ENCODE results near the gene SLC23A1.

DNA sequence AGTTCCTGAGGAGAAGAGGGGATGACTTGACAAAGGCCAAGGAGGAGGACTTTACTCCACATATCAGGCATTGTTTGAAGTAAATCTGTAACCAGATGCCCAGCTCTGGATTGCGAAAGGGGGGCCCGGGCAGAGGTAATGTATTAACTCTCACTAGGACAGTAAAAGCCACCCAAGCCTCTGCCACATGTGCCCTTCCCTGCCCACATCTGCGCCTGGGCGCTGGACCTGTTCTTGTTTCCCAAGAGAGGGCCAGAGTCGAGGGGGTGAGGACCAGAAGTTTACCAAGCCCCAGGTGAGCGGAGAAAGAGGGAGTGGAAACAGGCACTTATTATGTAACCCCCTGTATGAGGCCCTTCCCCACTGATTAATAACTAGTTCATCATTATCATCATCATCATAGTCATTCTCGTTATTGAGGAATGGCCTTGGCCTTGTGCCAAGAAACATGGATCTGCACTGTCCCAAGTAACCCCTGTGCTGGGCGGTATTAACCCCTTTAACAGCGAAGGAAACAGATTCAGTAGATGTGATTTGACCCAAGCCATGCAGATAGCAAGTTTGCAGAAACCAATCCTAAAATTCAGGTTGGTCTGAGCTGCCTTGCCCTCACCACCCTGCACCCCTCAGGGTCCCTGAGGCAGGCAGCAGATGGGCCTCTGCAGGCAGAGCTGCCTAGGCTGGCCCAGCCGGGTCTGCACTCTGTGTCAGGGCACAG, at the start of gene SLC23A1:
- TF ChIP-seq, protein P1, sequence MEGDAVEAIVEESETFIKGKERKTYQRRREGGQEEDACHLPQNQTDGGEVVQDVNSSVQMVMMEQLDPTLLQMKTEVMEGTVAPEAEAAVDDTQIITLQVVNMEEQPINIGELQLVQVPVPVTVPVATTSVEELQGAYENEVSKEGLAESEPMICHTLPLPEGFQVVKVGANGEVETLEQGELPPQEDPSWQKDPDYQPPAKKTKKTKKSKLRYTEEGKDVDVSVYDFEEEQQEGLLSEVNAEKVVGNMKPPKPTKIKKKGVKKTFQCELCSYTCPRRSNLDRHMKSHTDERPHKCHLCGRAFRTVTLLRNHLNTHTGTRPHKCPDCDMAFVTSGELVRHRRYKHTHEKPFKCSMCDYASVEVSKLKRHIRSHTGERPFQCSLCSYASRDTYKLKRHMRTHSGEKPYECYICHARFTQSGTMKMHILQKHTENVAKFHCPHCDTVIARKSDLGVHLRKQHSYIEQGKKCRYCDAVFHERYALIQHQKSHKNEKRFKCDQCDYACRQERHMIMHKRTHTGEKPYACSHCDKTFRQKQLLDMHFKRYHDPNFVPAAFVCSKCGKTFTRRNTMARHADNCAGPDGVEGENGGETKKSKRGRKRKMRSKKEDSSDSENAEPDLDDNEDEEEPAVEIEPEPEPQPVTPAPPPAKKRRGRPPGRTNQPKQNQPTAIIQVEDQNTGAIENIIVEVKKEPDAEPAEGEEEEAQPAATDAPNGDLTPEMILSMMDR (conservative IDR thresholded peaks at IDR 0.05; ENCODE audit: low read length): no peak
- no peak for TF ChIP-seq EZH2phosphoT487 (IDR thresholded peaks at IDR 0.05; ENCODE audit: borderline replicate concordance)

Measured in Loucy (cell line).